PC-9 (cell line): ENCODE results near the gene CIT.

ENCODE experiments used
- EZH2 ChIP-seq: fragments of 200-600 bp; sonication (generic); IDR thresholded peaks from 2 replicates; pipeline ENCODE4 v1.8.0; 2017; ENCODE audit warnings: antibody characterized with exemption, low read depth
- TF ChIP-seq, protein P1 (sequence below): fragments of 200-600 bp; sonication (generic); conservative IDR thresholded peaks from 2 replicates; pipeline ENCODE4 v1.6.1; 2017; ENCODE audit warnings: mixed run types, antibody characterized with exemption, mild to moderate bottlenecking, moderate library complexity

DNA sequence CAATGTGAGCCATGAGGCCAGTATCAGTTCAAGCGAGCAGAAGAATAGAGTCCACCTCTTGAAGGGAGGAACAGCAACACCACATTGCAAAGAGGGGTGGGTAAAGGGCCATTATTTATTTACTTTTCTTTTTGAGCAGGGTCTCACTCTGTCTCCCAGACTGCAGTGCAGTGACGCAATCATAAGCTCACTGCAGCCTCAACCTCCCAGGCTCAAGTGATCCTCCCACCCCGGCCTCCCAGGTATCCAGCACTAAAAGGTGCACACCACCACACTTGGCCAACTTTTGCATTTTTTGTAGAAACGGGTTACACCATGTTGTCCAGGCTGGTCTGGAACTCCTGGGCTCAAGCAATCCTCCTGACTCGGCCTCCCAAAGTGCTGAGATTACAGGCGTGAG is 42.9 kb upstream of the CIT start:
- TF ChIP-seq, protein P1, sequence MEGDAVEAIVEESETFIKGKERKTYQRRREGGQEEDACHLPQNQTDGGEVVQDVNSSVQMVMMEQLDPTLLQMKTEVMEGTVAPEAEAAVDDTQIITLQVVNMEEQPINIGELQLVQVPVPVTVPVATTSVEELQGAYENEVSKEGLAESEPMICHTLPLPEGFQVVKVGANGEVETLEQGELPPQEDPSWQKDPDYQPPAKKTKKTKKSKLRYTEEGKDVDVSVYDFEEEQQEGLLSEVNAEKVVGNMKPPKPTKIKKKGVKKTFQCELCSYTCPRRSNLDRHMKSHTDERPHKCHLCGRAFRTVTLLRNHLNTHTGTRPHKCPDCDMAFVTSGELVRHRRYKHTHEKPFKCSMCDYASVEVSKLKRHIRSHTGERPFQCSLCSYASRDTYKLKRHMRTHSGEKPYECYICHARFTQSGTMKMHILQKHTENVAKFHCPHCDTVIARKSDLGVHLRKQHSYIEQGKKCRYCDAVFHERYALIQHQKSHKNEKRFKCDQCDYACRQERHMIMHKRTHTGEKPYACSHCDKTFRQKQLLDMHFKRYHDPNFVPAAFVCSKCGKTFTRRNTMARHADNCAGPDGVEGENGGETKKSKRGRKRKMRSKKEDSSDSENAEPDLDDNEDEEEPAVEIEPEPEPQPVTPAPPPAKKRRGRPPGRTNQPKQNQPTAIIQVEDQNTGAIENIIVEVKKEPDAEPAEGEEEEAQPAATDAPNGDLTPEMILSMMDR: no peak
- TF ChIP-seq EZH2: no peak
